ENCODE data around the gene SPATS2L.

DNA sequence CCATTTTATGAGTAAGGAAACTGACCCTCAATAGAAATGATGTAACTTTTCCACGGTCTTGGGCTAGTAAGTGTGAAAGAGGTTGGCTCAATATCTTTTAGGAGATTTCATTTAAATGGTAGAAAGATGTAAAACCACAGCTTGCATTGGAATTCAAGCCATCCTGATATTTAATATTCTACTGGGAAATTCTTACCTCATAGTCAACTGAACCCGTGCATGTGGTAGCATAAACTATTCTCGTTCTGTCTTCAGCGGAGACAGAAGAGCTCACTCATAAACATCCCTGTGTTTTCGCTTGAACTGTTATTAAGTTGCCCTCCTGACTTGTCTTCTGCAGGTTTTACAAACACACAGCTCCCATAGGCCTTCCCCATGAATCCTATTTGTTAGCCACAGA lies 8.5 kb upstream of the SPATS2L start:
- TF ChIP-seq, protein P1, sequence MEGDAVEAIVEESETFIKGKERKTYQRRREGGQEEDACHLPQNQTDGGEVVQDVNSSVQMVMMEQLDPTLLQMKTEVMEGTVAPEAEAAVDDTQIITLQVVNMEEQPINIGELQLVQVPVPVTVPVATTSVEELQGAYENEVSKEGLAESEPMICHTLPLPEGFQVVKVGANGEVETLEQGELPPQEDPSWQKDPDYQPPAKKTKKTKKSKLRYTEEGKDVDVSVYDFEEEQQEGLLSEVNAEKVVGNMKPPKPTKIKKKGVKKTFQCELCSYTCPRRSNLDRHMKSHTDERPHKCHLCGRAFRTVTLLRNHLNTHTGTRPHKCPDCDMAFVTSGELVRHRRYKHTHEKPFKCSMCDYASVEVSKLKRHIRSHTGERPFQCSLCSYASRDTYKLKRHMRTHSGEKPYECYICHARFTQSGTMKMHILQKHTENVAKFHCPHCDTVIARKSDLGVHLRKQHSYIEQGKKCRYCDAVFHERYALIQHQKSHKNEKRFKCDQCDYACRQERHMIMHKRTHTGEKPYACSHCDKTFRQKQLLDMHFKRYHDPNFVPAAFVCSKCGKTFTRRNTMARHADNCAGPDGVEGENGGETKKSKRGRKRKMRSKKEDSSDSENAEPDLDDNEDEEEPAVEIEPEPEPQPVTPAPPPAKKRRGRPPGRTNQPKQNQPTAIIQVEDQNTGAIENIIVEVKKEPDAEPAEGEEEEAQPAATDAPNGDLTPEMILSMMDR (IDR thresholded peaks at IDR 0.05): no peak
- no peak for TF ChIP-seq EZH2 (IDR thresholded peaks at IDR 0.05; ENCODE audit: borderline replicate concordance, insufficient read depth, low read depth, low read length, poor library complexity, severe bottlenecking)
